ENCODE data around the gene PXMP4.

- TF ChIP-seq CTCF (optimal IDR thresholded peaks at IDR 0.05 in 1 of 3, IDR thresholded peaks at IDR 0.05 in 1 of 3, conservative IDR thresholded peaks at IDR 0.05 in 1 of 3; ENCODE audit: extremely low read depth in 1 of 3, insufficient read depth in 2 of 3, low read length in 3 of 3) = no peak
- TF ChIP-seq EZH2 (IDR thresholded peaks at IDR 0.05; ENCODE audit: low read length) = no peak
Observed at GRCh38 chr20:33689973-33690372, 30.1 kb downstream of the PXMP4 start.
